ENCODE results near the gene PDF. TPM values are rescaled to one million over a fixed set of nuclear protein-coding genes. Genes with fewer than 3 reads are reported as not detected.

Gene PDF
- total and polyA plus RNA-seq, 4 donors, result 16.8 to 31.3 (median 23.1) TPM

DNA sequence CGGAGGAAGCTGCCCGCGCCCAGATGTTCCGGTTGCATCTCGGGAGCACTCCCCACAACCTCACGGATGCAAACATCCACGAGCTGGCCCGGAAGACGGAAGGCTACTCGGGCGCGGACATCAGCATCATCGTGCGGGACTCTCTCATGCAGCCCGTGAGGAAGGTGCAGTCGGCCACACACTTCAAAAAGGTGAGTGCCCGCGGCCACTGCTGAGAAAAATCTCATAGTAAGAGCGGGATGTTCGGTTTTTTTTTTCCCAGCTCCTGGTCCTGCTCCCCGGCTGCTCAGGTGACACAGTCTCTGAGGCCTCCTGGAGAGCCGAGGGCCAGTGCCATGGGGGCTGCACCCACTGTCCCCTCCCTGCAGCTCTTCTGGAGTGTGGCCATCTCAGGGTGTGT is 9.3 kb downstream of the PDF start:
- no peak for DNase-seq (ENCODE audit: low spot score)
- H3K4me1 ChIP-seq (ENCODE audit: control insufficient read depth in 4 of 4, insufficient read depth in 4 of 4, low read length in 3 of 4), result peaks cover 13 to 63% (median 51%) of the 10 kb centered on the region in 4 donors
- no peaks in the 10 kb centered on the region for H3K9me3 ChIP-seq (ENCODE audit: control insufficient read depth in 4 of 4, low read length in 3 of 4)
- no peak for TF ChIP-seq RAD21 (IDR thresholded peaks at IDR 0.05)
- TF ChIP-seq EGR1 (IDR thresholded peaks at IDR 0.05; ENCODE audit: low read depth in 2 of 2), result no peak
- TF ChIP-seq, protein P1, sequence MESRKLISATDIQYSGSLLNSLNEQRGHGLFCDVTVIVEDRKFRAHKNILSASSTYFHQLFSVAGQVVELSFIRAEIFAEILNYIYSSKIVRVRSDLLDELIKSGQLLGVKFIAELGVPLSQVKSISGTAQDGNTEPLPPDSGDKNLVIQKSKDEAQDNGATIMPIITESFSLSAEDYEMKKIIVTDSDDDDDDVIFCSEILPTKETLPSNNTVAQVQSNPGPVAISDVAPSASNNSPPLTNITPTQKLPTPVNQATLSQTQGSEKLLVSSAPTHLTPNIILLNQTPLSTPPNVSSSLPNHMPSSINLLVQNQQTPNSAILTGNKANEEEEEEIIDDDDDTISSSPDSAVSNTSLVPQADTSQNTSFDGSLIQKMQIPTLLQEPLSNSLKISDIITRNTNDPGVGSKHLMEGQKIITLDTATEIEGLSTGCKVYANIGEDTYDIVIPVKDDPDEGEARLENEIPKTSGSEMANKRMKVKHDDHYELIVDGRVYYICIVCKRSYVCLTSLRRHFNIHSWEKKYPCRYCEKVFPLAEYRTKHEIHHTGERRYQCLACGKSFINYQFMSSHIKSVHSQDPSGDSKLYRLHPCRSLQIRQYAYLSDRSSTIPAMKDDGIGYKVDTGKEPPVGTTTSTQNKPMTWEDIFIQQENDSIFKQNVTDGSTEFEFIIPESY (IDR thresholded peaks at IDR 0.05), result no peak
- H3K9ac ChIP-seq (ENCODE audit: low read depth in 1 of 2, low read length in 2 of 2), result no peak overlapping the region
- H3K27me3 ChIP-seq (ENCODE audit: control insufficient read depth in 4 of 4, insufficient read depth in 4 of 4, low read length in 3 of 4), result no peaks in the 10 kb centered on the region
- H3K27ac ChIP-seq (ENCODE audit: low read depth in 1 of 2, low read length in 2 of 2), result no peak overlapping the region
- peaks cover 25 to 58% (median 38%) of the 10 kb centered on the region in 4 donors for H3K36me3 ChIP-seq (ENCODE audit: control insufficient read depth in 4 of 4, insufficient read depth in 3 of 4, low read depth in 1 of 4, low read length in 3 of 4)
- WGBS, result 94% methylated on average over 22 of the region's 22 CpGs
- no peak overlapping the region for H3K4me3 ChIP-seq (ENCODE audit: low read depth in 1 of 3, low read length in 3 of 3)

DNA sequence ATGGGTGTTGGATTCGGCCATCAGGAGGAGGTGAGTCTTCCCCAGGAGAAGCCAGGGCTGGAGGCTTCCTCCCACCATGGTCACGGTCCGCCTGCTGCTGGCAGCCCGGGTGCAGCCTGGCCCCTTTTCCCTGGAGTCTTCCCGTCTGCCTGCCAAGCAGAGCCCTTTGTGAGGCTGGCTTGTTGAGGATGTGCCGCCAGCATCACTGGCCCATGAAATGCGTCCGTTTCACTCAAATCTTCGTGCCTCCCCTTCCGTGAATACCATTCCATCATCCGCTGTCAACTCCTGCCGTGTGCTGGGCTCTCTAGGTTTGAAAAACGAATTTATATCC is 9.7 kb downstream of the PDF start:
- Histone ChIP-seq H3K4me1 (ENCODE audit: control insufficient read depth in 4 of 4, insufficient read depth in 4 of 4, low read length in 3 of 4) (peaks cover 10 to 63% (median 51%) of the 10 kb centered on the region in 4 donors), H3K27ac (ENCODE audit: low read depth in 1 of 2, low read length in 2 of 2) (no peak overlapping the region), H3K9ac (ENCODE audit: low read depth in 1 of 2, low read length in 2 of 2) (no peak overlapping the region), H3K36me3 (ENCODE audit: control insufficient read depth in 4 of 4, insufficient read depth in 3 of 4, low read depth in 1 of 4, low read length in 3 of 4) (peaks cover 23 to 58% (median 38%) of the 10 kb centered on the region in 4 donors), H3K27me3 (ENCODE audit: control insufficient read depth in 4 of 4, insufficient read depth in 4 of 4, low read length in 3 of 4) (no peaks in the 10 kb centered on the region), H3K4me3 (ENCODE audit: low read depth in 1 of 3, low read length in 3 of 3) (no peak overlapping the region), H3K9me3 (ENCODE audit: control insufficient read depth in 4 of 4, low read length in 3 of 4) (no peaks in the 10 kb centered on the region)
- WGBS, result 94% methylated on average over 13 of the region's 13 CpGs
- TF ChIP-seq RAD21 (IDR thresholded peaks at IDR 0.05) (no peak), JUND (IDR thresholded peaks at IDR 0.05) (no peak), RXRA (IDR thresholded peaks at IDR 0.05) (no peak), GABPA (IDR thresholded peaks at IDR 0.05 in 1 of 2, conservative IDR thresholded peaks at IDR 0.05 in 1 of 2) (no peak), HNF4A (conservative IDR thresholded peaks at IDR 0.05) (no peak), EGR1 (IDR thresholded peaks at IDR 0.05; ENCODE audit: low read depth in 2 of 2) (no peak), HNF4G (IDR thresholded peaks at IDR 0.05) (no peak)
- TF ChIP-seq, protein P2, sequence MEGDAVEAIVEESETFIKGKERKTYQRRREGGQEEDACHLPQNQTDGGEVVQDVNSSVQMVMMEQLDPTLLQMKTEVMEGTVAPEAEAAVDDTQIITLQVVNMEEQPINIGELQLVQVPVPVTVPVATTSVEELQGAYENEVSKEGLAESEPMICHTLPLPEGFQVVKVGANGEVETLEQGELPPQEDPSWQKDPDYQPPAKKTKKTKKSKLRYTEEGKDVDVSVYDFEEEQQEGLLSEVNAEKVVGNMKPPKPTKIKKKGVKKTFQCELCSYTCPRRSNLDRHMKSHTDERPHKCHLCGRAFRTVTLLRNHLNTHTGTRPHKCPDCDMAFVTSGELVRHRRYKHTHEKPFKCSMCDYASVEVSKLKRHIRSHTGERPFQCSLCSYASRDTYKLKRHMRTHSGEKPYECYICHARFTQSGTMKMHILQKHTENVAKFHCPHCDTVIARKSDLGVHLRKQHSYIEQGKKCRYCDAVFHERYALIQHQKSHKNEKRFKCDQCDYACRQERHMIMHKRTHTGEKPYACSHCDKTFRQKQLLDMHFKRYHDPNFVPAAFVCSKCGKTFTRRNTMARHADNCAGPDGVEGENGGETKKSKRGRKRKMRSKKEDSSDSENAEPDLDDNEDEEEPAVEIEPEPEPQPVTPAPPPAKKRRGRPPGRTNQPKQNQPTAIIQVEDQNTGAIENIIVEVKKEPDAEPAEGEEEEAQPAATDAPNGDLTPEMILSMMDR (IDR thresholded peaks at IDR 0.05; ENCODE audit: low read depth, low read length, missing input control), result no peak
- TF ChIP-seq, protein P3, sequence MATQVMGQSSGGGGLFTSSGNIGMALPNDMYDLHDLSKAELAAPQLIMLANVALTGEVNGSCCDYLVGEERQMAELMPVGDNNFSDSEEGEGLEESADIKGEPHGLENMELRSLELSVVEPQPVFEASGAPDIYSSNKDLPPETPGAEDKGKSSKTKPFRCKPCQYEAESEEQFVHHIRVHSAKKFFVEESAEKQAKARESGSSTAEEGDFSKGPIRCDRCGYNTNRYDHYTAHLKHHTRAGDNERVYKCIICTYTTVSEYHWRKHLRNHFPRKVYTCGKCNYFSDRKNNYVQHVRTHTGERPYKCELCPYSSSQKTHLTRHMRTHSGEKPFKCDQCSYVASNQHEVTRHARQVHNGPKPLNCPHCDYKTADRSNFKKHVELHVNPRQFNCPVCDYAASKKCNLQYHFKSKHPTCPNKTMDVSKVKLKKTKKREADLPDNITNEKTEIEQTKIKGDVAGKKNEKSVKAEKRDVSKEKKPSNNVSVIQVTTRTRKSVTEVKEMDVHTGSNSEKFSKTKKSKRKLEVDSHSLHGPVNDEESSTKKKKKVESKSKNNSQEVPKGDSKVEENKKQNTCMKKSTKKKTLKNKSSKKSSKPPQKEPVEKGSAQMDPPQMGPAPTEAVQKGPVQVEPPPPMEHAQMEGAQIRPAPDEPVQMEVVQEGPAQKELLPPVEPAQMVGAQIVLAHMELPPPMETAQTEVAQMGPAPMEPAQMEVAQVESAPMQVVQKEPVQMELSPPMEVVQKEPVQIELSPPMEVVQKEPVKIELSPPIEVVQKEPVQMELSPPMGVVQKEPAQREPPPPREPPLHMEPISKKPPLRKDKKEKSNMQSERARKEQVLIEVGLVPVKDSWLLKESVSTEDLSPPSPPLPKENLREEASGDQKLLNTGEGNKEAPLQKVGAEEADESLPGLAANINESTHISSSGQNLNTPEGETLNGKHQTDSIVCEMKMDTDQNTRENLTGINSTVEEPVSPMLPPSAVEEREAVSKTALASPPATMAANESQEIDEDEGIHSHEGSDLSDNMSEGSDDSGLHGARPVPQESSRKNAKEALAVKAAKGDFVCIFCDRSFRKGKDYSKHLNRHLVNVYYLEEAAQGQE (IDR thresholded peaks at IDR 0.05), result no peak
- TF ChIP-seq, protein P1 (IDR thresholded peaks at IDR 0.05), result no peak
- TF ChIP-seq, protein P4, sequence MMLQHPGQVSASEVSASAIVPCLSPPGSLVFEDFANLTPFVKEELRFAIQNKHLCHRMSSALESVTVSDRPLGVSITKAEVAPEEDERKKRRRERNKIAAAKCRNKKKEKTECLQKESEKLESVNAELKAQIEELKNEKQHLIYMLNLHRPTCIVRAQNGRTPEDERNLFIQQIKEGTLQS (IDR thresholded peaks at IDR 0.05), result no peak
- no peak for DNase-seq (ENCODE audit: low spot score)

All from liver (tissue), 9 donors.